HG03066 (cell line): ENCODE data around the gene UBE2M.
A peak's percentile ranks its signal among the peaks of the same experiment; 100 is the strongest.

ENCODE experiments used
- ATAC-seq: cut with Tn5 transposase; IDR thresholded peaks from one replicate; pipeline ENCODE4 v1.9.1; 2021; ENCODE audit warnings: low read depth; ENCODE audit not compliant: unreplicated experiment

The UBE2M gene

GRCh38 chr19:58556622-58557220, 1.7 kb downstream of the UBE2M start:
- ATAC-seq: no peak

GRCh38 chr19:58555920-58556621, 2.3 kb downstream of the UBE2M start:
- no peak for ATAC-seq

GRCh38 chr19:58555369-58555885, 3.0 kb downstream of the UBE2M start:
- ATAC-seq: no peak

- peak; percentile 33 for ATAC-seq
These were observed 3.7 kb downstream of the UBE2M start, which contains the start of gene CHMP2A for GRCh38 chr19:58554494-58555368. Gene CHMP2A, minus strand, starts transcription at chr19:58555105. Its CDS starts 893 bp downstream, at chr19:58554212.

GRCh38 chr19:58553799-58554493, 4.5 kb downstream of the UBE2M start:
- ATAC-seq: no peak

GRCh38 chr19:58552655-58553054, 5.8 kb downstream of the UBE2M start:
- no peak for ATAC-seq

- no peak for ATAC-seq
These were observed 6.6 kb downstream of the UBE2M start for GRCh38 chr19:58551577-58552471.

- ATAC-seq: no peak
These were observed 7.3 kb downstream of the UBE2M start for GRCh38 chr19:58551123-58551497.

- no peak for ATAC-seq
These were observed 7.9 kb downstream of the UBE2M start for GRCh38 chr19:58550362-58551122.

GRCh38 chr19:58549664-58550361, 8.6 kb downstream of the UBE2M start:
- ATAC-seq: no peak

GRCh38 chr19:58548859-58549663, 9.3 kb downstream of the UBE2M start:
- ATAC-seq: no peak

- no peak for ATAC-seq
These were observed 10.8 kb downstream of the UBE2M start for GRCh38 chr19:58547323-58548312.

- no peak for ATAC-seq
These were observed 12.3 kb downstream of the UBE2M start for GRCh38 chr19:58546019-58546530.

GRCh38 chr19:58545286-58546018, 13.0 kb downstream of the UBE2M start:
- no peak for ATAC-seq

GRCh38 chr19:58544591-58545285, 13.7 kb downstream of the UBE2M start:
- ATAC-seq: peak; percentile 38
